HG03095 (cell line): Measurements from ENCODE around the gene KCNMA1.

Source experiments
- ATAC-seq: cut with Tn5 transposase; IDR thresholded peaks from one replicate; pipeline ENCODE4 v1.9.1; 2021; ENCODE audit warnings: moderate library complexity; ENCODE audit not compliant: unreplicated experiment

KCNMA1 gene

GRCh38 chr10:76866841-76867586 lies 770.6 kb downstream of the KCNMA1 start:
- no peak for ATAC-seq

GRCh38 chr10:76864922-76865321 lies 772.7 kb downstream of the KCNMA1 start:
- no peak for ATAC-seq

- ATAC-seq = no peak
Measured at GRCh38 chr10:76858721-76859120, 778.9 kb downstream of the KCNMA1 start.

GRCh38 chr10:76840802-76841201 lies 796.8 kb downstream of the KCNMA1 start:
- ATAC-seq = no peak

GRCh38 chr10:76839276-76839675 lies 798.3 kb downstream of the KCNMA1 start:
- ATAC-seq = no peak

- no peak for ATAC-seq
Measured at GRCh38 chr10:76830218-76830617, 807.4 kb downstream of the KCNMA1 start.

GRCh38 chr10:76829724-76830123 lies 807.9 kb downstream of the KCNMA1 start:
- no peak for ATAC-seq
